Kidney (tissue), 14 donors: ENCODE results near the gene CEP85L. TPM values are rescaled to one million over a fixed set of nuclear protein-coding genes. Genes with fewer than 3 reads are reported as not detected.

ENCODE experiments used
- DNase-seq, 5 donors: peaks; one replicate each; pipeline ENCODE4 v3.0.0-alpha.2; 2013 to 2020
- FAIRE-seq: peaks from 2 replicates; lab custom pipeline; 2012; peaks lifted over from hg19 to GRCh38; lab: Jason Lieb, UNC
- H3K27ac ChIP-seq, 2 donors: one replicate each; pipeline ENCODE4 v1.7.0; 2013; ENCODE audit warnings: low read depth in 2 of 2, low read length in 2 of 2, inconsistent platforms in 1 of 2
- H3K27me3 ChIP-seq: one replicate; pipeline ENCODE4 v1.7.1; 2013; ENCODE audit warnings: low read length, inconsistent platforms; ENCODE audit not compliant: control insufficient read depth, insufficient read depth
- H3K36me3 ChIP-seq, 3 donors: one replicate each; pipeline versions ENCODE4 v1.7.0 to v1.7.1; 2013; ENCODE audit warnings: low read length in 3 of 3, control low read depth in 1 of 3, inconsistent platforms in 1 of 3; ENCODE audit not compliant: insufficient read depth in 3 of 3, control insufficient read depth in 2 of 3
- H3K4me1 ChIP-seq, 3 donors: one replicate each; pipeline versions ENCODE4 v1.7.0 to v1.7.1; 2013; ENCODE audit warnings: low read length in 3 of 3, inconsistent platforms in 1 of 3, low read depth in 1 of 3; ENCODE audit not compliant: control insufficient read depth in 2 of 3, insufficient read depth in 2 of 3
- H3K4me3 ChIP-seq, 3 donors: one replicate each; pipeline versions ENCODE4 v1.7.0 to v1.8.1; 2013; ENCODE audit warnings: low read length in 3 of 3, control low read depth in 1 of 3, inconsistent platforms in 1 of 3
- H3K9ac ChIP-seq, 3 donors: one replicate each; pipeline versions ENCODE4 v1.7.0 to v1.7.1; 2013; ENCODE audit warnings: low read length in 3 of 3, control low read depth in 1 of 3, inconsistent platforms in 1 of 3
- H3K9me3 ChIP-seq, 3 donors: one replicate each; pipeline versions ENCODE4 v1.7.0 to v1.7.1; 2013; ENCODE audit warnings: low read length in 3 of 3, control low read depth in 1 of 3, inconsistent platforms in 1 of 3; ENCODE audit not compliant: control insufficient read depth in 2 of 3, insufficient read depth in 1 of 3
- CTCF ChIP-seq: IDR thresholded peaks from 3 replicates; pipeline ENCODE4 v1.5.1; 2012; ENCODE audit warnings: mild to moderate bottlenecking, moderate library complexity, borderline replicate concordance; ENCODE audit not compliant: insufficient read depth; ENCODE audit errors: extremely low read depth
- intact Hi-C: fragments of 100-400 bp; cut with DNase I; formaldehyde crosslinking; loops from one replicate; pipeline ENCODE4 v1.11.1; 2022
- polyA plus RNA-seq: library from polyadenylated mRNA; stranded (reverse); fragments of 350-450 nt; fragmentation: Illumina TruSeq; extraction: RNeasy Lipid Tissue Mini Kit (QIAGEN cat#74804); gene quantifications from one replicate; pipeline ENCODE4 v1.2.3, GENCODE V29; 2014; ENCODE audit warnings: low read depth, low replicate concordance; ENCODE audit not compliant: insufficient read depth
- total RNA-seq: library from RNA; stranded (reverse); fragmentation: NEBNext Ultra II Directional; extraction: Animal tissue kit (Norgen Biotek cat#: 25700); gene quantifications from one replicate; pipeline ENCODE4 v1.2.1, GENCODE V29; 2021
- donor health status: control.
- donor health status: control.
- donor health status: control.
- donor health status: control.
- donor health status: control.
- donor health status: DM: yes; HTN: yes; CAD: no.
- donor health status: Normal renal cell carcinoma (clear cell type).

The CEP85L gene
- total and polyA plus RNA-seq, 2 donors from 2014 or later = 0.84 to 12.9 TPM

GRCh38 chr6:118528129-118528528 is 123.3 kb downstream of the CEP85L start:
- Histone ChIP-seq H3K9ac (no peak overlapping the region), H3K9me3 (peaks cover 0 to 4% (median 0%) of the 10 kb centered on the region in 3 donors), H3K27me3 (no peaks in the 10 kb centered on the region), H3K36me3 (no peaks in the 10 kb centered on the region), H3K4me3 (no peak overlapping the region), H3K4me1 (no peaks in the 10 kb centered on the region), H3K27ac (no peak overlapping the region)
- FAIRE-seq = no peak
- DNase-seq = no peak
- TF ChIP-seq CTCF = no peak
- intact Hi-C loops = no loop called here

- DNase-seq = no peak
- no peak for TF ChIP-seq CTCF
- Histone ChIP-seq H3K4me3 (no peak overlapping the region), H3K9me3 (peaks cover 0 to 4% (median 0%) of the 10 kb centered on the region in 3 donors), H3K4me1 (no peaks in the 10 kb centered on the region), H3K27me3 (no peaks in the 10 kb centered on the region), H3K36me3 (no peaks in the 10 kb centered on the region), H3K27ac (no peak overlapping the region), H3K9ac (no peak overlapping the region)
- intact Hi-C loops = no loop called here
- FAIRE-seq = no peak
Observed at GRCh38 chr6:118525913-118526780, 125.2 kb downstream of the CEP85L start.

GRCh38 chr6:118524686-118525085 is 126.7 kb downstream of the CEP85L start:
- Histone ChIP-seq H3K27me3 (no peaks in the 10 kb centered on the region), H3K36me3 (no peaks in the 10 kb centered on the region), H3K4me1 (no peaks in the 10 kb centered on the region), H3K9me3 (no peaks in the 10 kb centered on the region), H3K4me3 (no peak overlapping the region), H3K9ac (no peak overlapping the region), H3K27ac (no peak overlapping the region)
- no peak for TF ChIP-seq CTCF
- FAIRE-seq = no peak
- intact Hi-C loops = no loop called here
- no peak for DNase-seq

GRCh38 chr6:118523216-118523615 is 128.2 kb downstream of the CEP85L start:
- FAIRE-seq (no peak), DNase-seq (no peak)
- no peak overlapping the region for H3K9ac ChIP-seq
- H3K27me3 ChIP-seq = no peaks in the 10 kb centered on the region
- TF ChIP-seq CTCF = no peak
- H3K27ac ChIP-seq = no peak overlapping the region
- intact Hi-C loops = no loop called here
- no peaks in the 10 kb centered on the region for H3K36me3 ChIP-seq
- H3K4me3 ChIP-seq = no peak overlapping the region
- no peaks in the 10 kb centered on the region for H3K4me1 ChIP-seq
- H3K9me3 ChIP-seq = no peaks in the 10 kb centered on the region
